AG04450 (cell line): Measurements from ENCODE around the gene PLOD3. TPM values are rescaled to one million over a fixed set of nuclear protein-coding genes. Genes with fewer than 3 reads are reported as not detected.
A peak's percentile ranks its signal among the peaks of the same experiment; 100 is the strongest.

Experiments used
- CTCF ChIA-PET: fragments of 300-600, 350-600 bp; formaldehyde crosslinking; extraction: SDS; loops from one replicate; lab custom pipeline; 2022; ENCODE audit warnings: antibody characterized with exemption, inconsistent platforms; lab: Charles Lee
- POLR2A ChIA-PET: fragments of 350-600 bp; formaldehyde crosslinking; extraction: SDS; loops from one replicate; lab custom pipeline; 2021; ENCODE audit warnings: antibody characterized with exemption, inconsistent platforms; lab: Yijun Ruan, JAX
- DNase-seq: peaks from one replicate; pipeline ENCODE4 v3.0.0-alpha.2; 2011; ENCODE audit warnings: low read depth, low spot score
- H3K27ac ChIP-seq: one replicate; pipeline ENCODE4 v1.5.1; 2012; ENCODE audit warnings: low read depth, low read length, control low read depth
- H3K27me3 ChIP-seq: one replicate; pipeline ENCODE4 v1.6.0; 2012; ENCODE audit warnings: low read length; ENCODE audit not compliant: control insufficient read depth, insufficient read depth
- H3K4me3 ChIP-seq: 2 replicates; pipeline ENCODE4 v1.5.1; 2011; ENCODE audit warnings: mild to moderate bottlenecking, low read depth, low read length, control low read depth
- H3K9me3 ChIP-seq: 2 replicates; pipeline ENCODE4 v1.5.1; 2012; ENCODE audit warnings: low read length; ENCODE audit not compliant: control insufficient read depth, insufficient read depth
- polyA plus RNA-seq: library from polyadenylated mRNA; depleted of rRNA; stranded (reverse); fragments of >200 nt; gene quantifications from 2 replicates; pipeline ENCODE4 v1.2.3, GENCODE V29; 2011
- TF ChIP-seq, protein P1 (sequence below): IDR thresholded peaks from 2 replicates; pipeline ENCODE4 v1.5.1; 2011; ENCODE audit warnings: low read depth, low read length, control low read depth, inconsistent platforms

The PLOD3 gene
- polyA plus RNA-seq, 1 experiment = 60.6 TPM

DNA sequence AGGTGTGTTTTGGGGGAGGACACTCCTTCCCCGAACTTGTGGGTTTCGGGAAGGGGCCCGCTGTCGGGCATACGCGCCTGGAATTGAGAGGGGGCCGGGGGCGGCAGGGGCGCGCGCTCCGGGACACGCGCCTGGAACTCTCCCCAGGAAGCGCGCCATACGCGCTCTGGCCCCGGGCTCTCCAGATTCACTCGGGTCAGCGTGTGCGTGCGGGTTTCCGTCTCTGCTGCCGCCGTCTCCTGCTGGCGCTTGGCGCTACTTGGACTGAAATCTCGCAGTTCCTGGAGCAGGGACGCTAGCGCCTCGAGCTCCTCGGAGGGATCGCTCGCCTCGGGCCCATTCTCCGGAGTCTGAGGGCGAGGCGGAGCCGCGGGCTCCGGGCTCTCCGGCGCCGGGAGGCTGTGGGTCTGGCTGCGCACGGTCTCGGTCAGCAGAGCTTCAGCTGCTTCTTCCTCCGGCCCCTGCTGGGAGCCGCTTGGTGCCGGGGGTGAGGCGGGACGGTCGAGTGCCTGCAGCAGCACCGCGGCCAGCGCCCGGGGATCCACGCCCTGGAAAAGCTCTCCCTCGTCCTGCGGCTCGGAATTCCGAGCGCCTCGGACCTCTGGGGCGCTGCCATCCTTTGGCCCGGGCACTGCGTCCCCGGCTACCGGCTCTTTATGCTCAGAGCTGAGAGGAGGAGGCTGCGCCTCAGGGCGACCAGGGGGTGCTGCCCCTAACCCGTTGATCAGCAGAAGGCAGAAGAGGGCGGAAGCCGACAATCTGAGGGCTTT lies 53.1 kb downstream of the PLOD3 start:
- ChIA-PET CTCF (interaction anchor here (2.2 to 2.5 kb wide), 2 partner anchors 20 to 28 kb away, joined by 8 to 11 read pairs; no protein-coding TSS in a partner anchor), POLR2A (interaction anchor here (0.6 to 1.1 kb wide), 2 partner anchors 275 to 491 kb away, joined by 3 read pairs; partner anchors contain the start of gene UFSP1)
- Histone ChIP-seq H3K9me3 (no peaks in the 10 kb centered on the region; the same call in 1 of the 2 replicates), H3K4me3 (peak overlapping the region; percentile 40), H3K27ac (no peak overlapping the region), H3K27me3 (peaks cover 3% of the 10 kb centered on the region)
- TF ChIP-seq, protein P1, sequence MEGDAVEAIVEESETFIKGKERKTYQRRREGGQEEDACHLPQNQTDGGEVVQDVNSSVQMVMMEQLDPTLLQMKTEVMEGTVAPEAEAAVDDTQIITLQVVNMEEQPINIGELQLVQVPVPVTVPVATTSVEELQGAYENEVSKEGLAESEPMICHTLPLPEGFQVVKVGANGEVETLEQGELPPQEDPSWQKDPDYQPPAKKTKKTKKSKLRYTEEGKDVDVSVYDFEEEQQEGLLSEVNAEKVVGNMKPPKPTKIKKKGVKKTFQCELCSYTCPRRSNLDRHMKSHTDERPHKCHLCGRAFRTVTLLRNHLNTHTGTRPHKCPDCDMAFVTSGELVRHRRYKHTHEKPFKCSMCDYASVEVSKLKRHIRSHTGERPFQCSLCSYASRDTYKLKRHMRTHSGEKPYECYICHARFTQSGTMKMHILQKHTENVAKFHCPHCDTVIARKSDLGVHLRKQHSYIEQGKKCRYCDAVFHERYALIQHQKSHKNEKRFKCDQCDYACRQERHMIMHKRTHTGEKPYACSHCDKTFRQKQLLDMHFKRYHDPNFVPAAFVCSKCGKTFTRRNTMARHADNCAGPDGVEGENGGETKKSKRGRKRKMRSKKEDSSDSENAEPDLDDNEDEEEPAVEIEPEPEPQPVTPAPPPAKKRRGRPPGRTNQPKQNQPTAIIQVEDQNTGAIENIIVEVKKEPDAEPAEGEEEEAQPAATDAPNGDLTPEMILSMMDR = no peak
- no peak for DNase-seq

DNA sequence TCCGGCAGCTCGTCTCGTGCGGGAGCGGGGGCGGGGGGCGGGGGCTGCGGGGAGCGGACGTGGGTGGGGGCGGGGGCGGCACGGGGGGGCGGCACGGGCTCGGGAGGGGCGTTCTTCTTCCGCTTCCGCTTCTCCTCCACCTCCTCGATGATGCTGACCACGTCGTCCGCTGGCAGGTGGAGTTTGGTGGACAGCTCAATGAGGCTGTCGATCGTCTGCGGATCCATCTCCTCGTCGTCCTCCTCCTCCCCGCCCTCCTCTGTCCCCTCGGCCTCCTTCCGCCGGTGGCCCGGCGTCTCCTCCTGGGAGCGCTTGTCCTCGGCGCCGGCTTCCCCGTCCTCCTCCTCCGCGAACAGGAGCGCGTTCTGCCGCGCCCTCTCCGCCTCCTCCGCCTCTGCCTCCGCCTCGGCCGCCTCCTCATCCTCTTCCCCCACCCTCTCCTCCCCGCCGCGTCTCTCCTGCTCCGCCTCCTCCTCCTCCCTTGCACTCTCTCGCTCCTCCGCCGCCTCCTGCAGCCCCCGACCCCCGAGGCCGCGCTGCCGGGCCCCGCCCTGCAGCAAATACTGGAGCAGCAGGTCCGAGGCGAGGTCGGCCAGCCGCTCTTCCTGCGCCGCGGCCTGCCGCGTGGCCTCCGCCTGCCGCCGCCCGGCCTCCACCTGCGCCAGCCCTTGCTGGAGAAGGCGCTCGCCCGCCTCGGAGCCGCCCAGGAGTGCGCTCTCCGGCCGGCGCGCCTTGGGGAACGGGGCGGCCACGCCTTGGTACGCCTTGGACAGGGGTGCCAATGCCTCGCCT lies 53.9 kb downstream of the PLOD3 start:
- Histone ChIP-seq H3K9me3 (no peaks in the 10 kb centered on the region; the same call in 1 of the 2 replicates), H3K4me3 (peak overlapping the region; percentile 58), H3K27ac (no peak overlapping the region), H3K27me3 (peaks cover 3% of the 10 kb centered on the region)
- TF ChIP-seq, protein P1 = no peak
- DNase-seq = no peak
- ChIA-PET CTCF (interaction anchor here (1.2 to 2.5 kb wide), 2 partner anchors 19 to 29 kb away, joined by 6 to 11 read pairs; no protein-coding TSS in a partner anchor), POLR2A (interaction anchor here (0.6 to 1.2 kb wide), 3 partner anchors 10 to 490 kb away, joined by 3 to 4 read pairs (median 3); partner anchors contain the start of genes AP1S1 and UFSP1)

DNA sequence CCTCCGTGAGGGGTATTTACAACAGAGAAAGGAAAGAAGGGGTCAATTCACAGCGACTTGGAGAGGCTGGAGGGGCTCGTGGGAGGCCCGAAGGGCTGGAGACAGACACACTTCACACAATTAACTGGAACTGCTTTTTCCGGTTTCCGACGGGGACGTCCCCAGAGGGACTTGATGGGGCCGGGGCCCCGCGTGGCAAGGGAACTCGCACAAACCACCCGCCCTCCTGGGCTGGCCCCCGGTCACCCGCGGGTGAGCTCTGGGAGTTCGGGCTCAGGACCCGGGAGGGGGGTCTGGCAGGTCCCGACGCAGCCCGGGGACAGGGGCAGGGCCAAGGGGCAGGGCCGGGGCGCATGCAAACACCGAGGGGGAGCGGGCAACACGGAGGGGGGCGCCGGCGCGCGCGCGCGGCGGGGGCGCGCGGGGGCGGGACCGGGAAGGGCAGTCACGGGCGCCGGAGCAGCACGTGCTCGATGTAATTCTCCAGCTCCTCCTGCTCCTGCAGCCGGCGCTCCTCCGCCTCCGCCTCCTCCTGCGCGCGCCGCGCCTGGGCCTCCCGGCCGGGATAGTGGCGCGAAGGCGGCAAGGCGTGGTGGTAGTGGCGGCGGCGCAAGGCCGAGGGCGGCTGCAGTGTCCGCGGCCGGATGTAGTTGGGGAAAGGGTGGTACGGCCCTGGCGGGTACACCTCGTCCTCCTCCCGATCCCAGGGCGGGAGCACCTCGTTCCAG lies 54.7 kb downstream of the PLOD3 start:
- H3K9me3 ChIP-seq = no peaks in the 10 kb centered on the region; the same call in 1 of the 2 replicates
- TF ChIP-seq, protein P1 = no peak
- DNase-seq = no peak
- ChIA-PET CTCF (interaction anchor here (1.2 kb wide), 1 partner anchor 30 kb away, joined by 6 read pairs; no protein-coding TSS in a partner anchor), POLR2A (interaction anchor here (1.2 kb wide), 1 partner anchor 9 kb away, joined by 4 read pairs; the partner anchor contains the start of gene AP1S1)
- no peak overlapping the region for H3K27ac ChIP-seq
- peak overlapping the region; percentile 49 for H3K4me3 ChIP-seq
- peaks cover 3% of the 10 kb centered on the region for H3K27me3 ChIP-seq

DNA sequence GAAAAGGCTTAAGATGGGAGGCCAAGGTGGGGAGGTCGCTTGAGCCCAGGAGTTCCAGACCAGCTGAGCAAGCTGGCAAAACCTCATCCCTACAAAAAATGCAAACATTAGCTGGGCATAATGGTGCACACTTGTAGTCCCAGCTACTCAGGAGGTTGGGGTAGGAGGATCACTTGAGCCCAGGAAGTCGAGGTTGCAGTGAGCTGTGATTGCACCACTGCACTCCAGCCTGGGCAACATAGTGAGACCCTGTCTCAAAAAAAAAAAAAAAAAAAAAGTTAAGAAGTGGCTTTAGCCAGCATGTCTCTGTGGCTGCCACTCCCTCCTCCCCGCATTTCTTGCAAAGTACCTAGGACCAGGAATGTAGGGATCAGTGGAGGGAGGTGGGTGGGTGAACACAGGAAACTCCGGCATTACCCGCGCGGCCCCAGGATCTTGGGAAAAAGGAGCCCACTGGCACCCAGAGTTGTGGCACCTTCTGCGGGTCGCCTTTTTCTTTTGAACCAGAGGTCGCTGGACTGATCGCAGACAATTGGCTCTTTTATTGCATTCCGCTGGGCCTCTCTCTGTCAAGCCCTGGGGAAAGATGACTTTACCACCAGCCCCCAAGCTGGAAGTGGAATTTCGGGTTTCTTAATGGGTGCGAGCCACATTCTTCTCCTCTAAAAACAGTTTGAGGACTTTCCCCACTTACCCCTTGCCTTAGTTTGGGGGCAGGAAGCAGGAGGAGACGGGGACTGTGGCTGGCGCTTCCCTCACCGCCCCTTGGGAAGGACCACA lies 55.5 kb downstream of the PLOD3 start:
- Histone ChIP-seq H3K9me3 (no peaks in the 10 kb centered on the region; the same call in 1 of the 2 replicates), H3K27ac (no peak overlapping the region), H3K27me3 (peaks cover 3% of the 10 kb centered on the region), H3K4me3 (no peak overlapping the region)
- TF ChIP-seq, protein P1 = no peak
- CTCF ChIA-PET = interaction anchor here (1.2 to 1.9 kb wide), 2 partner anchors 9 to 31 kb away, joined by 5 to 6 read pairs; no protein-coding TSS in a partner anchor
- POLR2A ChIA-PET = interaction anchor here (0.7 kb wide), 1 partner anchor 10 kb away, joined by 11 read pairs; no protein-coding TSS in a partner anchor
- DNase-seq = no peak
